H1 (cell line): ENCODE measurements around the gene CACNA2D3. TPM values are rescaled to one million over a fixed set of nuclear protein-coding genes. Genes with fewer than 3 reads are reported as not detected.

Experiments
- CTCF ChIA-PET: fragments of 300-600 bp; sonication (Branson Sonifier 250); formaldehyde crosslinking; loops from one replicate; lab custom pipeline; 2021; ENCODE audit not compliant: partially characterized antibody; lab: Charles Lee
- POLR2A ChIA-PET: fragments of 300-600 bp; sonication (Branson Sonifier 250); formaldehyde crosslinking; loops from one replicate; lab custom pipeline; 2021; ENCODE audit warnings: inconsistent platforms; ENCODE audit not compliant: partially characterized antibody; lab: Charles Lee
- DNase-seq, 2 experiments: peaks; one replicate each; pipeline versions ENCODE4 v3.0.0 to v3.0.0-alpha.2; 2010 to 2022; ENCODE audit warnings: low spot score in 2 of 2, low read depth in 1 of 2, mixed read lengths in 1 of 2
- FAIRE-seq: peaks from 2 replicates; lab custom pipeline; 2011; peaks lifted over from hg19 to GRCh38; lab: Jason Lieb, UNC
- H2AFZ ChIP-seq: 2 replicates; pipeline ENCODE4 v1.8.1; 2012; ENCODE audit warnings: low read length, inconsistent platforms
- H2AK5ac ChIP-seq: 2 replicates; pipeline ENCODE4 v1.6.1; 2013; ENCODE audit warnings: low read depth, low read length
- H2BK120ac ChIP-seq: replicated peaks from 2 replicates; pipeline ENCODE3; 2013; ENCODE audit warnings: low read depth, low read length, inconsistent platforms
- H2BK12ac ChIP-seq: 2 replicates; pipeline ENCODE4 v1.6.1; 2013; ENCODE audit warnings: low read depth, low read length
- H2BK15ac ChIP-seq: 2 replicates; pipeline ENCODE4 v1.6.1; 2013; ENCODE audit warnings: low read length
- H2BK20ac ChIP-seq: 2 replicates; pipeline ENCODE4 v1.6.1; 2013; ENCODE audit warnings: low read length
- H2BK5ac ChIP-seq: 2 replicates; pipeline ENCODE4 v1.6.1; 2013; ENCODE audit warnings: low read depth, low read length
- H3K14ac ChIP-seq: 2 replicates; pipeline ENCODE4 v1.6.1; 2013; ENCODE audit warnings: inconsistent platforms; ENCODE audit not compliant: insufficient read length
- H3K18ac ChIP-seq: 2 replicates; pipeline ENCODE4 v1.6.1; 2013; ENCODE audit warnings: low read length; ENCODE audit errors: extremely low read depth
- H3K23ac ChIP-seq: 2 replicates; pipeline ENCODE4 v1.6.1; 2013; ENCODE audit warnings: inconsistent platforms; ENCODE audit not compliant: insufficient read length
- H3K23me2 ChIP-seq: 2 replicates; pipeline ENCODE4 v1.6.1; 2013; ENCODE audit warnings: low read depth, low read length
- H3K27ac ChIP-seq: 2 replicates; pipeline ENCODE4 v1.6.1; 2011; ENCODE audit warnings: low read depth, low read length, inconsistent platforms
- H3K27me3 ChIP-seq, 4 experiments: replicated peaks in 1 of 4; 1 replicate in 1 of 4; 2 replicates in 3 of 4; pipeline versions ENCODE4 v1.6.1 to v1.8.1; 2011 to 2013; ENCODE audit warnings: low read length in 3 of 4, mild to moderate bottlenecking in 3 of 4, inconsistent platforms in 2 of 4, mixed read lengths in 2 of 4, moderate library complexity in 1 of 4; ENCODE audit not compliant: control insufficient read depth in 3 of 4, insufficient read depth in 3 of 4; ENCODE audit errors: extremely low read depth in 1 of 4
- H3K36me3 ChIP-seq, 4 experiments: 2 replicates each; pipeline versions ENCODE4 v1.6.1 to v1.8.1; 2011 to 2013; ENCODE audit warnings: mild to moderate bottlenecking in 4 of 4, low read length in 3 of 4, moderate library complexity in 2 of 4, control low read depth in 1 of 4, inconsistent platforms in 1 of 4; ENCODE audit not compliant: insufficient read depth in 4 of 4, control insufficient read depth in 2 of 4
- H3K4ac ChIP-seq: replicated peaks from 2 replicates; pipeline ENCODE3; 2013; ENCODE audit warnings: low read length, low read depth, mixed read lengths, inconsistent platforms; ENCODE audit not compliant: insufficient read length
- H3K4me1 ChIP-seq, 4 experiments: replicated peaks in 1 of 4; 1 replicate in 1 of 4; 2 replicates in 3 of 4; pipeline versions ENCODE4 v1.6.1 to v1.8.1; 2011 to 2013; ENCODE audit warnings: low read length in 3 of 4, inconsistent platforms in 2 of 4, mixed read lengths in 1 of 4; ENCODE audit not compliant: insufficient read depth in 4 of 4, control insufficient read depth in 3 of 4
- H3K4me2 ChIP-seq, 2 experiments: 2 replicates each; pipeline versions ENCODE4 v1.6.1 to v1.8.1; 2011 to 2013; ENCODE audit warnings: low read depth in 2 of 2, low read length in 2 of 2, control low read depth in 1 of 2, inconsistent platforms in 1 of 2, mild to moderate bottlenecking in 1 of 2; ENCODE audit not compliant: insufficient read depth in 1 of 2
- H3K4me3 ChIP-seq, 4 experiments: fragments of 200-600, 300-600 bp in 1 of 4; sonication (generic), shearing (Covaris generic), sonication (Bioruptor Twin) in 1 of 4; 2 replicates each; pipeline versions ENCODE4 v1.5.1 to v1.8.1; 2011 to 2016; ENCODE audit warnings: low read length in 4 of 4, low read depth in 3 of 4, control low read depth in 2 of 4, inconsistent platforms in 2 of 4, mild to moderate bottlenecking in 2 of 4, mixed read lengths in 1 of 4, moderate library complexity in 1 of 4; ENCODE audit not compliant: insufficient read depth in 2 of 4; ENCODE audit errors: extremely low read depth in 1 of 4
- H3K56ac ChIP-seq: replicated peaks from 2 replicates; pipeline ENCODE3; 2013; ENCODE audit warnings: low read depth, mild to moderate bottlenecking, mixed read lengths, low read length, inconsistent platforms; ENCODE audit not compliant: insufficient read length
- H3K79me1 ChIP-seq: 2 replicates; pipeline ENCODE4 v1.6.1; 2013; ENCODE audit warnings: low read depth, low read length, control low read depth
- H3K79me2 ChIP-seq, 2 experiments: 2 replicates each; pipeline versions ENCODE4 v1.6.1 to v1.8.1; 2012 to 2013; ENCODE audit warnings: low read length in 2 of 2, mild to moderate bottlenecking in 2 of 2, inconsistent platforms in 1 of 2; ENCODE audit not compliant: insufficient read depth in 2 of 2, control insufficient read depth in 1 of 2
- H3K9ac ChIP-seq, 4 experiments: replicated peaks in 1 of 4; 1 replicate in 1 of 4; 2 replicates in 3 of 4; pipeline versions ENCODE4 v1.6.1 to v1.8.1; 2011 to 2013; ENCODE audit warnings: low read depth in 3 of 4, low read length in 3 of 4, control low read depth in 2 of 4, mild to moderate bottlenecking in 2 of 4, moderate library complexity in 2 of 4, inconsistent platforms in 1 of 4; ENCODE audit errors: extremely low read depth in 1 of 4
- H3K9me3 ChIP-seq, 2 experiments: 2 replicates each; pipeline versions ENCODE4 v1.6.1 to v1.8.1; 2012 to 2013; ENCODE audit warnings: mild to moderate bottlenecking in 2 of 2, moderate library complexity in 2 of 2, control low read depth in 1 of 2, inconsistent platforms in 1 of 2, low read depth in 1 of 2, low read length in 1 of 2, mixed read lengths in 1 of 2; ENCODE audit not compliant: insufficient read depth in 2 of 2
- H4K20me1 ChIP-seq, 2 experiments: replicated peaks in 1 of 2; 2 replicates each; pipeline versions ENCODE3 to v1.8.1; 2011 to 2013; ENCODE audit warnings: inconsistent platforms in 2 of 2, low read length in 2 of 2, mild to moderate bottlenecking in 1 of 2; ENCODE audit not compliant: insufficient read depth in 2 of 2, control insufficient read depth in 1 of 2
- H4K5ac ChIP-seq: 2 replicates; pipeline ENCODE4 v1.6.1; 2013; ENCODE audit warnings: low read length, low read depth, mixed read lengths, inconsistent platforms; ENCODE audit not compliant: insufficient read length
- H4K8ac ChIP-seq: 2 replicates; pipeline ENCODE4 v1.8.0; 2013; ENCODE audit warnings: mild to moderate bottlenecking, moderate library complexity, low read length, inconsistent platforms; ENCODE audit not compliant: insufficient read depth; ENCODE audit errors: extremely low read depth
- H4K91ac ChIP-seq: replicated peaks from 2 replicates; pipeline ENCODE3; 2013; ENCODE audit warnings: low read length, mixed read lengths, inconsistent platforms; ENCODE audit not compliant: insufficient read length
- BACH1 ChIP-seq: IDR thresholded peaks from 2 replicates; pipeline ENCODE4 v1.6.1; 2012; ENCODE audit warnings: low read length, improper control_type of control experiment
- JUND ChIP-seq: IDR thresholded peaks from 2 replicates; pipeline ENCODE4 v1.6.1; 2011; ENCODE audit warnings: mild to moderate bottlenecking, improper control_type of control experiment, low read length
- SP4 ChIP-seq: IDR thresholded peaks from 2 replicates; pipeline ENCODE4 v1.6.1; 2012; ENCODE audit warnings: low read length, inconsistent platforms
- TAF7 ChIP-seq: optimal IDR thresholded peaks from 2 replicates; pipeline ENCODE3; 2011; ENCODE audit warnings: low read depth, mild to moderate bottlenecking, inconsistent platforms, low read length, moderate library complexity, borderline replicate concordance
- WGBS, 2 experiments: shearing (Covaris generic) in 1 of 2; methylation state at CpG; one replicate each; pipeline versions ENCODE4 v1.1.6 to v1.1.7; 2013 to 2015; ENCODE audit warnings: low lambda C conversion rate in 2 of 2, mixed read lengths in 2 of 2, inconsistent platforms in 1 of 2, low coverage in 1 of 2, missing lambda C conversion rate in 1 of 2; ENCODE audit not compliant: insufficient replicate concordance in 2 of 2, insufficient coverage in 1 of 2, insufficient read length in 1 of 2; ENCODE audit errors: extremely low coverage in 1 of 2, missing lambda C conversion rate in 1 of 2; 5-methylcytosine and 5-hydroxymethylcytosine counted together
- polyA plus RNA-seq, 7 experiments: library from polyadenylated mRNA; depleted of rRNA in 3 of 7; stranded (reverse) in 5 of 7; unstranded in 2 of 7; fragments of >200 nt in 5 of 7; fragments of 200-250 nt in 2 of 7; gene quantifications; 1 replicate in 5 of 7; 2 replicates in 1 of 7; 4 replicates in 1 of 7; pipeline versions ENCODE4 v1.2.1 to v1.2.3, GENCODE V29; 2011 to 2013; ENCODE audit warnings: missing spikeins in 2 of 7, mixed read lengths in 2 of 7
- total RNA-seq: library from RNA; stranded (reverse); fragmentation: NEBNext Ultra II Directional; extraction: Animal tissue kit (Norgen Biotek cat#: 25700); gene quantifications from 2 replicates; pipeline ENCODE4 v1.2.1, GENCODE V29; 2021

Gene CACNA2D3
- total and polyA plus RNA-seq, 2 of the 8 experiments (the other 6 are each of a cell fraction or from before 2014, with no cell fraction given) = 1.5 to 1.8 TPM

DNA sequence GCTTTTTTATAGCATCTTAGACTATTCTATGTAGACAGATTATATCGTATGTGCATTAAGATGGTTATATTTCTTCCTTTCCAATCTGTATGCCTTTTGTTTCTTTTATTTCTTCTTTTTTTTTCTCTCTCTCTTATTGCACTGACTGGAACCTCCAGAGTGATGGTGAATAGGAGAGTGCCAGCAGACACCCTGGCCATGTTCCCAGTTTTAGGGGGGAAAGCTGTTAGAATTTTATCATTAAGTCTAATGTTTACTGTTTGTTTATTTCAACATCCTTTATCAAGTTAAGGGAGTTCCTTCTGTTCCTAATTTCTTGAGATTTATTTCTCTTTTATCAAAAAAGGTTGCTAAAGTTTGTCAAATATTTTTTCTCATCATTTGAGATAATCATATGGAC lies 922.1 kb downstream of the CACNA2D3 start:
- H3K79me2 ChIP-seq = no peaks in the 10 kb centered on the region
- no peaks in the 10 kb centered on the region for H3K9me3 ChIP-seq
- H3K14ac ChIP-seq = no peak overlapping the region
- no peaks in the 10 kb centered on the region for H3K79me1 ChIP-seq
- no peak overlapping the region for H2BK20ac ChIP-seq
- H2AFZ ChIP-seq = no peak overlapping the region
- no peak for FAIRE-seq
- H3K27ac ChIP-seq = no peak overlapping the region
- H2BK120ac ChIP-seq = no peak overlapping the region
- no peak overlapping the region for H3K9ac ChIP-seq
- H3K4me3 ChIP-seq = no peak overlapping the region
- H2BK12ac ChIP-seq = no peak overlapping the region
- H3K23ac ChIP-seq = no peak overlapping the region
- no peak overlapping the region for H3K4ac ChIP-seq
- no peaks in the 10 kb centered on the region for H4K20me1 ChIP-seq
- no peak for TF ChIP-seq SP4
- no peak for TF ChIP-seq TAF7
- TF ChIP-seq JUND = no peak
- no peak for TF ChIP-seq BACH1
- CTCF ChIA-PET = interaction anchor here (0.7 kb wide), 1 partner anchor 724 kb away, joined by 3 read pairs; no protein-coding TSS in a partner anchor
- H4K91ac ChIP-seq = no peak overlapping the region
- no peak overlapping the region for H4K5ac ChIP-seq
- no peak overlapping the region for H2BK15ac ChIP-seq
- H3K56ac ChIP-seq = no peak overlapping the region
- H3K4me2 ChIP-seq = no peak overlapping the region
- 88% methylated on average over 1 of the region's 1 CpG; no CpG with 5 or more reads in 1 of the 2 experiments for WGBS, 2 experiments
- H3K4me1 ChIP-seq = no peaks in the 10 kb centered on the region
- H2BK5ac ChIP-seq = no peak overlapping the region
- no peaks in the 10 kb centered on the region for H3K23me2 ChIP-seq
- H3K27me3 ChIP-seq = no peaks in the 10 kb centered on the region
- H4K8ac ChIP-seq = no peak overlapping the region
- H2AK5ac ChIP-seq = no peak overlapping the region
- DNase-seq = no peak
- H3K18ac ChIP-seq = no peak overlapping the region
- H3K36me3 ChIP-seq = no peaks in the 10 kb centered on the region
- POLR2A ChIA-PET = no interaction called here
